GM19240 (cell line): ENCODE results near the gene ALPP.
"Not testable (repeated sequence)": the region's sequence is repeated elsewhere in the genome, so short reads cannot be mapped to it uniquely, and the experiment has no call there.

Experiments used
- DNase-seq: peaks from one replicate; pipeline ENCODE4 v3.0.0; 2011; ENCODE audit warnings: low spot score; ENCODE audit not compliant: insufficient read length

Gene ALPP

GRCh38 chr2:232341061-232341738 is 37.4 kb upstream of the ALPP start:
- DNase-seq: no peak

GRCh38 chr2:232341739-232342126 is 36.8 kb upstream of the ALPP start:
- no peak for DNase-seq

GRCh38 chr2:232342635-232343565 is 35.7 kb upstream of the ALPP start:
- no peak for DNase-seq

GRCh38 chr2:232343821-232344220 is 34.7 kb upstream of the ALPP start:
- DNase-seq: no peak

- DNase-seq: no peak
Observed at GRCh38 chr2:232345251-232345650, 33.3 kb upstream of the ALPP start.

GRCh38 chr2:232347369-232347768 is 31.2 kb upstream of the ALPP start:
- DNase-seq: no peak

- DNase-seq: no peak
Observed at GRCh38 chr2:232348936-232349335, 29.6 kb upstream of the ALPP start.

GRCh38 chr2:232349546-232349945 is 29.0 kb upstream of the ALPP start:
- no peak for DNase-seq

GRCh38 chr2:232349946-232350635 is 28.5 kb upstream of the ALPP start:
- no peak for DNase-seq

- no peak for DNase-seq
Observed at GRCh38 chr2:232350804-232351685, 27.5 kb upstream of the ALPP start.

- no peak for DNase-seq
Observed at GRCh38 chr2:232351686-232352510, 26.7 kb upstream of the ALPP start.

- no peak for DNase-seq
Observed at GRCh38 chr2:232352511-232353091, 25.9 kb upstream of the ALPP start.

- no peak for DNase-seq
Observed at GRCh38 chr2:232353096-232353495, 25.5 kb upstream of the ALPP start.

GRCh38 chr2:232353660-232354059 is 24.9 kb upstream of the ALPP start:
- no peak for DNase-seq

- no peak for DNase-seq
Observed at GRCh38 chr2:232354069-232354468, 24.5 kb upstream of the ALPP start.

- DNase-seq: no peak
Observed at GRCh38 chr2:232361646-232362045, 16.9 kb upstream of the ALPP start.

- no peak for DNase-seq
Observed at GRCh38 chr2:232362174-232362900, 16.2 kb upstream of the ALPP start.

GRCh38 chr2:232363064-232363783 is 15.3 kb upstream of the ALPP start:
- DNase-seq: not testable (repeated sequence)
